Measurements from ENCODE around the gene MEPE.

DNA sequence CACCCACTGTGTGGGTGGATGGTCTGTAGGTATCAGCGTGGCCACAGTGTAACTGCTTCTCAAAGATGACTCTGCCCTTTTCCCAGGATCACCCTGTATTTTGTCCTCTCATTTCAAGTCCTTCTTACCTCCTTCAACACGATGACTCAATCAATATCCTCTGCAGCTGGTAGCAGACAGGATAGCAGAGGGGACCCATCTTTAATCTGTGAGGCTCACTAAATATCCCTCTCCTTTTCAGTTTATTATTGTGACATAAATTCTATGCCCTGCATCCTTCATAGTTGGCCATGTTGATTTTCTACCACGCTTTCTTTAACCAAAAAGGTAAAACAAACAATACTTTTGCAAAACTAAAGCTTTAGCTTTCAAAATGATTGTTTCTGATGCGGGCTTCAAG is 9.6 kb upstream of the MEPE start:
- TF ChIP-seq, protein P1, sequence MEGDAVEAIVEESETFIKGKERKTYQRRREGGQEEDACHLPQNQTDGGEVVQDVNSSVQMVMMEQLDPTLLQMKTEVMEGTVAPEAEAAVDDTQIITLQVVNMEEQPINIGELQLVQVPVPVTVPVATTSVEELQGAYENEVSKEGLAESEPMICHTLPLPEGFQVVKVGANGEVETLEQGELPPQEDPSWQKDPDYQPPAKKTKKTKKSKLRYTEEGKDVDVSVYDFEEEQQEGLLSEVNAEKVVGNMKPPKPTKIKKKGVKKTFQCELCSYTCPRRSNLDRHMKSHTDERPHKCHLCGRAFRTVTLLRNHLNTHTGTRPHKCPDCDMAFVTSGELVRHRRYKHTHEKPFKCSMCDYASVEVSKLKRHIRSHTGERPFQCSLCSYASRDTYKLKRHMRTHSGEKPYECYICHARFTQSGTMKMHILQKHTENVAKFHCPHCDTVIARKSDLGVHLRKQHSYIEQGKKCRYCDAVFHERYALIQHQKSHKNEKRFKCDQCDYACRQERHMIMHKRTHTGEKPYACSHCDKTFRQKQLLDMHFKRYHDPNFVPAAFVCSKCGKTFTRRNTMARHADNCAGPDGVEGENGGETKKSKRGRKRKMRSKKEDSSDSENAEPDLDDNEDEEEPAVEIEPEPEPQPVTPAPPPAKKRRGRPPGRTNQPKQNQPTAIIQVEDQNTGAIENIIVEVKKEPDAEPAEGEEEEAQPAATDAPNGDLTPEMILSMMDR (IDR thresholded peaks at IDR 0.05; ENCODE audit: insufficient read depth, low read length, poor library complexity, severe bottlenecking), result no peak
- no peak for TF ChIP-seq EZH2phosphoT487 (conservative IDR thresholded peaks at IDR 0.05; ENCODE audit: low read length)
